Mesenchymal stem cell (in vitro differentiated cells and primary cell): ENCODE data around the gene ZNF564.

Source experiments
- DNase-seq: peaks from one replicate; pipeline ENCODE4 v3.0.0-alpha.2; 2013
- H2AFZ ChIP-seq: one replicate; pipeline ENCODE4 v1.6.1; 2013; ENCODE audit warnings: low read depth, mild to moderate bottlenecking, control low read depth, inconsistent platforms, low read length, moderate library complexity
- H2AK5ac ChIP-seq: 2 replicates; pipeline ENCODE4 v1.6.1; 2013; ENCODE audit warnings: low read length, moderate library complexity, mild to moderate bottlenecking, inconsistent platforms; ENCODE audit not compliant: severe bottlenecking
- H2BK120ac ChIP-seq: one replicate; pipeline ENCODE4 v1.6.1; 2013; ENCODE audit warnings: low read depth, mild to moderate bottlenecking, inconsistent platforms, low read length, moderate library complexity
- H2BK12ac ChIP-seq, 2 experiments: one replicate each; pipeline ENCODE4 v1.6.1; 2013; ENCODE audit warnings: inconsistent platforms in 2 of 2, low read length in 2 of 2, mild to moderate bottlenecking in 2 of 2, moderate library complexity in 2 of 2, control low read depth in 1 of 2
- H2BK15ac ChIP-seq: one replicate; pipeline ENCODE4 v1.6.1; 2013; ENCODE audit warnings: mild to moderate bottlenecking, low read depth, inconsistent platforms; ENCODE audit not compliant: poor library complexity, severe bottlenecking
- H2BK5ac ChIP-seq: 2 replicates; pipeline ENCODE4 v1.6.1; 2013; ENCODE audit warnings: low read depth, mild to moderate bottlenecking, low read length, control low read depth, inconsistent platforms; ENCODE audit not compliant: poor library complexity, severe bottlenecking
- H3K14ac ChIP-seq, 2 experiments: one replicate each; pipeline ENCODE4 v1.6.1; 2013; ENCODE audit warnings: inconsistent platforms in 2 of 2, low read length in 2 of 2, control low read depth in 1 of 2, mild to moderate bottlenecking in 1 of 2, moderate library complexity in 1 of 2
- H3K18ac ChIP-seq, 2 experiments: one replicate each; pipeline ENCODE4 v1.6.1; 2013; ENCODE audit warnings: inconsistent platforms in 2 of 2, low read length in 2 of 2, control low read depth in 1 of 2, low read depth in 1 of 2, mild to moderate bottlenecking in 1 of 2
- H3K23ac ChIP-seq, 2 experiments: one replicate each; pipeline ENCODE4 v1.6.1; 2013; ENCODE audit warnings: inconsistent platforms in 2 of 2, low read length in 2 of 2, mild to moderate bottlenecking in 2 of 2, moderate library complexity in 2 of 2, control low read depth in 1 of 2
- H3K27ac ChIP-seq: 2 replicates; pipeline ENCODE4 v1.5.1; 2013; ENCODE audit warnings: mild to moderate bottlenecking, moderate library complexity, low read length, control low read depth, inconsistent platforms; ENCODE audit not compliant: poor library complexity, severe bottlenecking
- H3K27me3 ChIP-seq, 2 experiments: 2 replicates each; pipeline versions ENCODE4 v1.6.1 to v1.7.0; 2013; ENCODE audit warnings: low read length in 2 of 2, mild to moderate bottlenecking in 2 of 2, moderate library complexity in 2 of 2, control low read depth in 1 of 2, inconsistent platforms in 1 of 2; ENCODE audit not compliant: control insufficient read depth in 1 of 2, insufficient read depth in 1 of 2
- H3K36me3 ChIP-seq, 2 experiments: 2 replicates each; pipeline versions ENCODE4 v1.6.1 to v1.7.0; 2013; ENCODE audit warnings: low read length in 2 of 2, control low read depth in 1 of 2, inconsistent platforms in 1 of 2, low read depth in 1 of 2, mild to moderate bottlenecking in 1 of 2; ENCODE audit not compliant: insufficient read depth in 2 of 2, control insufficient read depth in 1 of 2
- H3K4ac ChIP-seq, 2 experiments: one replicate each; pipeline ENCODE4 v1.6.1; 2013; ENCODE audit warnings: inconsistent platforms in 2 of 2, low read length in 2 of 2, mild to moderate bottlenecking in 2 of 2, moderate library complexity in 2 of 2, control low read depth in 1 of 2, low read depth in 1 of 2
- H3K4me1 ChIP-seq: 2 replicates; pipeline ENCODE4 v1.6.1; 2013; ENCODE audit warnings: low read depth, low read length, control low read depth; ENCODE audit not compliant: control insufficient read depth, insufficient read depth
- H3K4me2 ChIP-seq: 2 replicates; pipeline ENCODE4 v1.6.1; 2013; ENCODE audit warnings: low read length, mild to moderate bottlenecking, inconsistent platforms; ENCODE audit not compliant: poor library complexity, severe bottlenecking
- H3K4me3 ChIP-seq, 2 experiments: 2 replicates each; pipeline versions ENCODE4 v1.5.1 to v1.7.0; 2013; ENCODE audit warnings: low read length in 2 of 2, mild to moderate bottlenecking in 2 of 2, control low read depth in 1 of 2, low read depth in 1 of 2; ENCODE audit not compliant: insufficient read depth in 1 of 2
- H3K79me1 ChIP-seq: replicated peaks from 2 replicates; pipeline ENCODE4 v1.6.1; 2013; ENCODE audit warnings: mild to moderate bottlenecking, control low read depth, low read length, inconsistent platforms; ENCODE audit not compliant: poor library complexity, severe bottlenecking
- H3K9ac ChIP-seq: 2 replicates; pipeline ENCODE4 v1.7.0; 2013; ENCODE audit warnings: mild to moderate bottlenecking, low read length, moderate library complexity
- H3K9me3 ChIP-seq: 2 replicates; pipeline ENCODE4 v1.7.0; 2013; ENCODE audit warnings: mild to moderate bottlenecking, low read length; ENCODE audit not compliant: control insufficient read depth
- H4K8ac ChIP-seq: one replicate; pipeline ENCODE4 v1.6.1; 2013; ENCODE audit warnings: inconsistent platforms, mild to moderate bottlenecking, low read length, moderate library complexity
- H4K91ac ChIP-seq: one replicate; pipeline ENCODE4 v1.6.1; 2013; ENCODE audit warnings: mild to moderate bottlenecking, low read length, inconsistent platforms
- WGBS: methylation state at CpG from one replicate; pipeline ENCODE4 v1.1.7; 2013; ENCODE audit warnings: mixed read lengths; 5-methylcytosine and 5-hydroxymethylcytosine counted together

Gene ZNF564

DNA sequence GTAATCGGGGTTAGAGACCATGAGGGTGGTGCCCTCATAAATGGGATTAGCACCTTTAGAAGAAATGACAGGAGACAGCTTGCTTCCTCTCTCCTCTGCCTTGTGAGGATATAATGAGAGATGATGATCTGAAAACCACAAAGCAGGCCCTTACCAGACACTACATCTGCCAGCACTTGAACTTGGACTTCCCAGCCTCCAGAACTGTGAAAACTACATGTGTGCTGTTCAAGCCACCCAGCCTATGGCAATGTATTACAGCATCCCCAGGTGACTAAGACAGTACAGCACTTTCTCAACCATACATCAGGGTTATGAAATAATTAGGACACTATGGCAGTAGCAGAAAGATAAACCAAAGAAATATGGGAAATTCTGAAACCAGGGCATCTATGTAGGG lies 7.4 kb downstream of the ZNF564 start:
- Histone ChIP-seq H3K23ac (no peak overlapping the region), H3K27ac (no peak overlapping the region), H3K79me1 (peaks cover 33% of the 10 kb centered on the region), H3K27me3 (no peaks in the 10 kb centered on the region), H3K4me3 (peak overlapping the region in 1 of 2 experiments; percentile 14), H3K36me3 (peaks cover 54 to 62% of the 10 kb centered on the region in 2 experiments), H2BK120ac (no peak overlapping the region), H3K14ac (no peak overlapping the region), H3K18ac (no peak overlapping the region), H3K4me2 (no peak overlapping the region), H2BK5ac (no peak overlapping the region), H2AK5ac (no peak overlapping the region), H4K8ac (no peak overlapping the region), H2BK12ac (no peak overlapping the region), H3K9me3 (peaks cover 59% of the 10 kb centered on the region), H4K91ac (no peak overlapping the region), H2AFZ (no peak overlapping the region), H3K4ac (no peak overlapping the region), H3K4me1 (no peaks in the 10 kb centered on the region), H3K9ac (no peak overlapping the region), H2BK15ac (no peak overlapping the region)
- no CpG with 5 or more reads among the region's 1 CpG for WGBS
- DNase-seq = no peak

DNA sequence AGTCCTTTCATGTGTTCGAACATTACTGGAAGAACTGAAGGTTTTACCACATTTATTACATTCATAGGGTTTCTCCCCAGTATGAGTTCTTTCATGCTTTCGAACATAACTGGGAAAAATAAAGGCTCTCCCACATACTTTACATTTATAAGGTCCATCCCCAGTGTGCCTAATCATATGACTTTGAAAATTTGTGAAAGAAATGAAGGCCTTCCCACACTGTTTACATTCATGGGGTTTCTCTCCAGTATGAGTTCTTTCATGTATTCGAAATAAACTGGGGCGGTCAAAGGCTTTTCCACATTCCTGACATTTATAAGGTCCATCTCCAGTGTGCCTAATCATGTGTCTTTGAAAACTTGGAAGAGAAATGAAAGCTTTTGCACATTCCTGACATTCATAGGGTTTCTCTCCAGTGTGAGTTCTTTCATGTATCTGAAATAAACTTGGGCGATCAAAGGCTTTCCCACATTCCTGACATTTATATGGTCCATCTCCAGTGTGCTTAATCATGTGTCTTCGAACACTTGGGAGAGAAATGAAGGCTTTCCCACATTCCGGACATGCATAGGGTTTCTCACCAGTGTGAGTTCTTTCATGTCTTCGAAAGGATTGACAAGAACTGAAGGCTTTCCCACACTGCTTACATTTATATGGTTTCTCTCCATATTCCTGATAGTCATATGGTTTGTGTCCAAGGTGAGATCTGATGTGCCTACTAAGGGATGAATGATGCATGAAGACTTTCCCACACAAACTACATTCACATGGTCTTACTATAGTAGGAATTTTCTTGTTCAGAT lies 24.0 kb downstream of the ZNF564 start:
- H3K14ac ChIP-seq = no peak overlapping the region
- H3K79me1 ChIP-seq = peaks cover 19% of the 10 kb centered on the region
- H3K27me3 ChIP-seq = no peaks in the 10 kb centered on the region
- no peak overlapping the region for H3K27ac ChIP-seq
- H3K9me3 ChIP-seq = peaks cover 96% of the 10 kb centered on the region
- no peak overlapping the region for H3K4ac ChIP-seq
- no peak overlapping the region for H3K18ac ChIP-seq
- H2BK120ac ChIP-seq = no peak overlapping the region
- no peak overlapping the region for H4K91ac ChIP-seq
- H3K4me3 ChIP-seq = peak overlapping the region in 1 of 2 experiments; percentile 66
- no peak overlapping the region for H3K9ac ChIP-seq
- no peak overlapping the region for H3K4me2 ChIP-seq
- no peak overlapping the region for H2BK15ac ChIP-seq
- H2BK5ac ChIP-seq = no peak overlapping the region
- peak; percentile 49 for DNase-seq
- H4K8ac ChIP-seq = no peak overlapping the region
- no peak overlapping the region for H2AFZ ChIP-seq
- H3K36me3 ChIP-seq = peaks cover 48 to 77% of the 10 kb centered on the region in 2 experiments
- H3K4me1 ChIP-seq = no peaks in the 10 kb centered on the region
- H3K23ac ChIP-seq = no peak overlapping the region
- WGBS = 98% methylated on average over 8 of the region's 8 CpGs
- no peak overlapping the region for H2AK5ac ChIP-seq
- H2BK12ac ChIP-seq = no peak overlapping the region

DNA sequence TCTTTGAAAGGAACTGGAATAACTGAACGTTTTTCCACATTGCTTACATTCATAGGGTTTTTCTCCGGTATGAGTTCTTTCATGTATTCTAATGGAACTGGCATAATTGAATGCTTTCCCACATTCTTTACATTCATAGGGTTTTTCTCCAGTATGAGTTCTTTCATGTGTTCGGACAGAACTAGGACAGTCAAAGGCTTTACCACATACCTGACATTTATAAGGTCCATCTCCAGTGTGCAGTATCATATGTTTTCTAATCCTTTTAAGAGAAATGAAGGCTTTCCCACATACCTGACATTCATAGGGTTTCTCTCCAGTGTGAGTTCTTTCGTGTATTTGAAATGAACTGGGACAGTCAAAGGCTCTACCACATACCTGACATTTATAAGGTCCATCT lies 24.7 kb downstream of the ZNF564 start:
- Histone ChIP-seq H3K4me3 (peak overlapping the region in 1 of 2 experiments; percentile 66), H3K4ac (no peak overlapping the region), H2AFZ (no peak overlapping the region), H2BK5ac (no peak overlapping the region), H3K4me1 (no peaks in the 10 kb centered on the region), H3K9me3 (peaks cover 98% of the 10 kb centered on the region), H3K9ac (no peak overlapping the region), H3K23ac (no peak overlapping the region), H3K27me3 (no peaks in the 10 kb centered on the region), H4K8ac (no peak overlapping the region), H3K4me2 (no peak overlapping the region), H4K91ac (no peak overlapping the region), H3K27ac (no peak overlapping the region), H2AK5ac (no peak overlapping the region), H2BK15ac (no peak overlapping the region), H3K79me1 (peaks cover 17% of the 10 kb centered on the region), H2BK12ac (no peak overlapping the region), H3K18ac (no peak overlapping the region), H3K36me3 (peaks cover 52 to 74% of the 10 kb centered on the region in 2 experiments), H3K14ac (no peak overlapping the region), H2BK120ac (no peak overlapping the region)
- 92% methylated on average over 4 of the region's 4 CpGs for WGBS
- no peak for DNase-seq

DNA sequence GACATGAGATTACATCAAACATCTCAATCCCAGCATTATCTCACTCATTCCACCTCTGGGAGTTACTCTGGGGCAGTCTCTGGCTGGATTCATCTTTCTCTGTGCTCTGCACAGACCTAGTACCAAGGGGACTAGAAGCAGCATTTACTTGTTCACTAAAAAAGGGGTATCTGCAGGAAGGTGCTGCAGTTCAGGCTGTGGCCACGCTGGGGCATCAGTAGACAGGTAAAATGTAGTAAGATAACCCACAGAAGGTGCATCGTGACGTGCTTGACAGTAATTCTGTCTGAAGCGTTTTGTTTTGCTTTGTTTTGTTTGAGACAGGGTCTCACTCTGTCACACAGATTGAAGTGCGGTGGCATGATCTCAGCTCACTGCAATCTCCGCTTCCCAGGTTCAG lies 29.3 kb downstream of the ZNF564 start:
- H3K79me1 ChIP-seq = peaks cover 5% of the 10 kb centered on the region
- H2BK120ac ChIP-seq = no peak overlapping the region
- no peak overlapping the region for H2AFZ ChIP-seq
- no peak overlapping the region for H3K4me2 ChIP-seq
- peak overlapping the region in 1 of 2 experiments; percentile 73 for H3K4me3 ChIP-seq
- H3K9me3 ChIP-seq = peaks cover 89% of the 10 kb centered on the region
- H2BK15ac ChIP-seq = no peak overlapping the region
- no peaks in the 10 kb centered on the region for H3K4me1 ChIP-seq
- no peak overlapping the region for H3K23ac ChIP-seq
- H3K4ac ChIP-seq = no peak overlapping the region
- H3K9ac ChIP-seq = no peak overlapping the region
- DNase-seq = no peak
- peaks cover 36 to 40% of the 10 kb centered on the region in 2 experiments for H3K36me3 ChIP-seq
- no peak overlapping the region for H4K8ac ChIP-seq
- no peak overlapping the region for H3K14ac ChIP-seq
- no peaks in the 10 kb centered on the region for H3K27me3 ChIP-seq
- no peak overlapping the region for H3K27ac ChIP-seq
- no peak overlapping the region for H3K18ac ChIP-seq
- H2BK5ac ChIP-seq = no peak overlapping the region
- no peak overlapping the region for H2BK12ac ChIP-seq
- H4K91ac ChIP-seq = no peak overlapping the region
- H2AK5ac ChIP-seq = no peak overlapping the region
- 91% methylated on average over 6 of the region's 6 CpGs for WGBS
